ENCODE data around the gene TFF3.

Gene TFF3

DNA sequence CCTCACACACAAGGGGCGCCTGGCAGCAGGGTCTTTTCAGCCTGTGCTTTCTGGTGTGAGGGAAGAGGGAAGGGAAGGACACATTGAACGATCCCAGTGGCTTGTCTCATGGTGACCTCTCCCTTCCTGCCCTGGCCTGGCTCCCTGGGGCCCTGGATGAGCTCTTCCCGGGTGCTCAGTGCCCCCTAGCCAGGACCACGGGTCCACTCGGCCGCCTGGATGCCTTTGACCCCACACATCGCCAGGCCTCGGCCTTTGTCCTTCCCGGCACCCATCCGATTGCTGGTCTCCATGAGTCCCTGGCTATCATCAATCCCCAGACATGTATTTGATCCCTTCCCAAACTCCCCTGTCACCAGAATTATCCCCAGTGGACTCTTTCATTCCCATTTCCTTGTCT, 6.0 kb upstream of the TFF3 start:
- H3K4me3 ChIP-seq (replicated peaks; ENCODE audit: low read depth, low read length) = no peak overlapping the region
- no peak for DNase-seq (ENCODE audit: low read depth)
- TF ChIP-seq, protein P1, sequence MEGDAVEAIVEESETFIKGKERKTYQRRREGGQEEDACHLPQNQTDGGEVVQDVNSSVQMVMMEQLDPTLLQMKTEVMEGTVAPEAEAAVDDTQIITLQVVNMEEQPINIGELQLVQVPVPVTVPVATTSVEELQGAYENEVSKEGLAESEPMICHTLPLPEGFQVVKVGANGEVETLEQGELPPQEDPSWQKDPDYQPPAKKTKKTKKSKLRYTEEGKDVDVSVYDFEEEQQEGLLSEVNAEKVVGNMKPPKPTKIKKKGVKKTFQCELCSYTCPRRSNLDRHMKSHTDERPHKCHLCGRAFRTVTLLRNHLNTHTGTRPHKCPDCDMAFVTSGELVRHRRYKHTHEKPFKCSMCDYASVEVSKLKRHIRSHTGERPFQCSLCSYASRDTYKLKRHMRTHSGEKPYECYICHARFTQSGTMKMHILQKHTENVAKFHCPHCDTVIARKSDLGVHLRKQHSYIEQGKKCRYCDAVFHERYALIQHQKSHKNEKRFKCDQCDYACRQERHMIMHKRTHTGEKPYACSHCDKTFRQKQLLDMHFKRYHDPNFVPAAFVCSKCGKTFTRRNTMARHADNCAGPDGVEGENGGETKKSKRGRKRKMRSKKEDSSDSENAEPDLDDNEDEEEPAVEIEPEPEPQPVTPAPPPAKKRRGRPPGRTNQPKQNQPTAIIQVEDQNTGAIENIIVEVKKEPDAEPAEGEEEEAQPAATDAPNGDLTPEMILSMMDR (IDR thresholded peaks at IDR 0.05; ENCODE audit: low read length, missing control alignments) = no peak

DNA sequence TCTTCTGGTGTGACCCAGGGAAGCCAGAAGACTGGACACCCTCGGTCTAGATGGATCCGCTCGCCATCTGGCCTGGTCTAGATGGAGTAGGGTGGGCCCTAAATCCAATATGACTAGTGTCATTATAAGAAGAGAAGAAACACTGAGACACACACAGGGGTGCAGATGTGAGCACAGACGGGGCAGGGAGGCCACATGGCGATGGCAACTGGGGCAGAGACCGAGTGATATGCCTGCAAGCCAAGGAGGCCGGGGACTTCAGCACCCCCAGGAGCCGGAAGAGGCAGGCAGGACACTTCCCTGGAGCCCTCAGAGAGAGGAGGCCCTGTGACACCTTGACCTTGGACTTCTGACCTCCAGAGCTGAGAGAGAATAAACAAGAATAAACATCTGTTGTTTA, 5.6 kb upstream of the TFF3 start:
- DNase-seq (ENCODE audit: low read depth) = no peak
- H3K4me3 ChIP-seq (replicated peaks; ENCODE audit: low read depth, low read length) = no peak overlapping the region
- TF ChIP-seq, protein P1 (IDR thresholded peaks at IDR 0.05; ENCODE audit: low read length, missing control alignments) = no peak

DNA sequence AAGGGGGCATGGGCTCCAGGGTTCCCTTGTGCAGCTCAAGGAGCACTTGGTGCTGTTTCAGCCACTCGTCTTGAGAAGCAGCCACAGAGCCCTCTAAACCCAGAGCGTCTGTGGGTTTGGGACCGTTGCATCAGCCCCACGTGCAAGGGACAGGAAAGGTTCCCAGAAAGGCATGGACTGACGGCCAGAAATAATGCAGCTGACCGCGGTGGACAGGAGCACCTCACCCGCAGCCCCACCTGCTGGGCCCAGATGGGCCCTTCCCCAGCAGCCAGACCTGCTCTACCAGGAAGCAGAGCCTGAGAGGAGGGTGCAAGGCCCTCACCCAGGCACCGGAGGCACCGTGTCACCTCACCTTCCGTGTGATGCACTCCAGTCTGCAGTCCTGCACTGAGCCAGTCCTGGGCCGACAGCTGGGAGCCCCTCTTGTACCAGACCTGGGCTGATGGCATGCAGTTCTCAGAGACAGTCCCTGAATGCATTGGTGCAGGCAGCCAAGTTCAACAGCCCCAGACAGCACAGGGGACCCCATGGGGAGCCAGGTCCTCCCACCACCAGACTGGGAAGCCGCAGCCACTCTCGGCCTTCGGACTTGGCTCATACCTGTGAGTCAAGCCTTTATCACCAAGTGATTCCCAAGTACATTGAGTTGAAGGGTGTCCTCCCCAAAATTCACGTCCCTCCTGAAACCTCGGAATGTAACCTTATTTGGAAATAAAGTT, 4.8 kb upstream of the TFF3 start:
- no peak overlapping the region for H3K4me3 ChIP-seq (replicated peaks; ENCODE audit: low read depth, low read length)
- DNase-seq (ENCODE audit: low read depth) = no peak
- TF ChIP-seq, protein P1 (IDR thresholded peaks at IDR 0.05; ENCODE audit: low read length, missing control alignments) = no peak

DNA sequence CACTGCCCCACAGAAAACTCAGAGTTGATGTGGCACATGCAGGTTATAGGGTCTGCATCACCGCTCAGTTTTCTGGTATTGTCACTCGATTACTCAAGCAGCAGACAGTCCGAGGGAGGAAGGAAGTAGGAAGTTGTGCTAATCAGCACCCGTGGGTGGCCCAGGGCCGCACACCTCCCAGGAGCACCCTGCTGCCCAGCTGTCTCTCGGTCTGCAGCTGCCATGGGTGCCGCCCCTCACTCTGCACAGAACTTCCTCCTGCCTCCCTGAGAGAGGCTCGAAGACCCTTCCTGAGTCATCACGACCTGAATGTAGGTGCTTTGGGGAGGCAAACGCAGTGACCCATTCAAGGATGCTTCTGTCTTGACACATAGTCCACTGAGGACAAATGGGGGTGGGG, 4.2 kb upstream of the TFF3 start:
- TF ChIP-seq, protein P1 (IDR thresholded peaks at IDR 0.05; ENCODE audit: low read length, missing control alignments) = no peak
- DNase-seq (ENCODE audit: low read depth) = no peak
- H3K4me3 ChIP-seq (replicated peaks; ENCODE audit: low read depth, low read length) = no peak overlapping the region

DNA sequence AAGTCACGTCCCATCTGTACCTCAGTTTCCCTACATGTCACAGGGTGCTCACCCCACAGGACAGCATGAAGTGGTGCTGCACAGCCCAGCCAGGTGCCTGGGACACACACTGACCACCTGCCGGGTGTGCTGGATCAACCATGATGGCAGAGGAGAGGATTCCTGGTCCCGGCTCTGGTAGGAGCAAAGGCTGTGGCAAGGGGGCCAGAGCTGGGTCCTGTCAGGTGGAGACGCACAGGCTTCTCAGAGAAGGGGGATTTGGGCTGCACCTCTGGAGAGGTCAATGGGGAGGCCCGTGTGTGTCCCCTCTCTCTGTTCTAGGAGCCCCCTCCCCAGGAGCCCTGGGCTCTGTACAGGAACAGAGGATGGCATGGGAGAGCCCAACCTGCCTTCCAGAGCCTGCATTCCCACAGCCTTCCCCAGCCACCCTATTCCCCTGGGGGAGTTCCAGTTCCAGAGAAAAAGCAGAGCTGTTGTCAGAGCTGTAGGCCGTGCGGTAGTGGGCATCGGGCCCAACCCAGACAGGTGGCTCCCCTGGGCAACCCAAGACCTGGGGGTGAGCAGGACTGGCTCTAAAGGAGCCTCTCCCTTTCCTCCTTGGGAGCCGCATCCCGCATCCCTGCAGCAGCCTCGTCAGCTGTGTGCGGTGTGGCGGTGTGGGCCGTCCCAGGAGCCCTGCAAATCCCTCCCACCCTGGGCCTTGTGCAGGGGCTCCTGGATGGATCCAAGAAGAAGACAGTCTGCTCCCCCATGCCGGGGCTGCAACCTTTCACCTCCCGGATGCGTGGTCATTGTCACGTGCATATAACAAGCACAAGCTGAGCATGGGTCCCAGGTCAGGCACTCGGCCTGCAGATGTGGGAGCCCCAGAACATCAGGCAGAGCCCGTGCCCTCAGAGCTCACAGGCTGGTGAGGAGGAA, 2.9 kb upstream of the TFF3 start:
- DNase-seq (ENCODE audit: low read depth) = no peak
- TF ChIP-seq, protein P1 (IDR thresholded peaks at IDR 0.05; ENCODE audit: low read length, missing control alignments) = no peak
- H3K4me3 ChIP-seq (replicated peaks; ENCODE audit: low read depth, low read length) = no peak overlapping the region

DNA sequence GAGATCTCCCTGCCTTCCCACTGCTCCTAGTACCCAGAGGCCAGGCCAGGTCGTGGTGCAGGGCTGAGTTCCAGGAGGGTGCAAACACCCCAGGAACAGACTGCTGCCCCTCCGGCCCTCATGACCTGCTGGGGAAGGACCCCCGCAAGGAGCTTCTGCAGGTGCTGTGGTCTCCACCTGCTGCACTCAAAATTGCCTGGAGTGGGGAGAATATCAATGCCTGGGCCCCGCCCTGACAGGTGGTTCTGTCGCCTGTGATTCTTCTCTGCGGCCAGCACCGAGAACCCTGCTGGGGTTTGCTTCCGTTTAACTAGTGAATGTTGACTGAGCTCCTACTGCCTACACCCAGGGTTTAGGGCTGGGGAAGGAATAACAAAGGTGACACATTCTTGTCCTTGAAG, 2.1 kb upstream of the TFF3 start:
- TF ChIP-seq, protein P1 (IDR thresholded peaks at IDR 0.05; ENCODE audit: low read length, missing control alignments) = no peak
- DNase-seq (ENCODE audit: low read depth) = no peak
- no peak overlapping the region for H3K4me3 ChIP-seq (replicated peaks; ENCODE audit: low read depth, low read length)
